ENCODE data around the gene SLC9A7.

SLC9A7 gene

GRCh38 chrX:46678232-46678631 is 80.7 kb downstream of the SLC9A7 start (continued):
- TF ChIP-seq ZNF561 (tag by site-specific recombination; IDR thresholded peaks at IDR 0.05; ENCODE audit: borderline replicate concordance) (no peak), ZNF184 (tag by site-specific recombination; IDR thresholded peaks at IDR 0.05) (no peak), KLF16 (tag by site-specific recombination; IDR thresholded peaks at IDR 0.05) (no peak), ZNF768 (tag by site-specific recombination; IDR thresholded peaks at IDR 0.05) (no peak), ZNF121 (tag by site-specific recombination; IDR thresholded peaks at IDR 0.05) (no peak), ZNF10 (tag by site-specific recombination; IDR thresholded peaks at IDR 0.05) (no peak), ZEB2 (tag by site-specific recombination; IDR thresholded peaks at IDR 0.05) (no peak), ZNF510 (tag by site-specific recombination; IDR thresholded peaks at IDR 0.05; ENCODE audit: insufficient replicate concordance) (peak; percentile 43), ZNF391 (tag by site-specific recombination; IDR thresholded peaks at IDR 0.05; ENCODE audit: borderline replicate concordance, low read depth) (no peak), ZSCAN23 (tag by site-specific recombination; IDR thresholded peaks at IDR 0.05) (no peak), ELK4 (IDR thresholded peaks at IDR 0.05; ENCODE audit: borderline replicate concordance, low read depth, low read length) (no peak), ZNF514 (tag by site-specific recombination; IDR thresholded peaks at IDR 0.05) (no peak), ZNF777 (tag by site-specific recombination; IDR thresholded peaks at IDR 0.05; ENCODE audit: borderline replicate concordance) (no peak), ZBTB21 (tag by site-specific recombination; IDR thresholded peaks at IDR 0.05) (no peak), WT1 (tag by site-specific recombination; IDR thresholded peaks at IDR 0.05) (no peak), ZFHX2 (tag by site-specific recombination; conservative IDR thresholded peaks at IDR 0.05) (no peak), ZNF398 (tag by site-specific recombination; IDR thresholded peaks at IDR 0.05) (no peak), ZBTB49 (tag by site-specific recombination; IDR thresholded peaks at IDR 0.05; ENCODE audit: low read depth) (no peak), ZNF155 (tag by site-specific recombination; IDR thresholded peaks at IDR 0.05) (no peak), YY2 (tag by site-specific recombination; IDR thresholded peaks at IDR 0.05) (no peak), FEZF1 (tag by site-specific recombination; IDR thresholded peaks at IDR 0.05) (no peak), PRDM2 (tag by site-specific recombination; IDR thresholded peaks at IDR 0.05; ENCODE audit: borderline replicate concordance) (no peak), ZNF311 (tag by site-specific recombination; IDR thresholded peaks at IDR 0.05; ENCODE audit: borderline replicate concordance) (no peak), ZNF624 (tag by site-specific recombination; IDR thresholded peaks at IDR 0.05) (no peak), ZNF664 (tag by site-specific recombination; IDR thresholded peaks at IDR 0.05) (0 out of 2 replicates have a peak, but pooled peaks have one; percentile 41), ZNF23 (tag by site-specific recombination; IDR thresholded peaks at IDR 0.05; ENCODE audit: borderline replicate concordance) (no peak), ZNF280C (tag by site-specific recombination; IDR thresholded peaks at IDR 0.05) (no peak), ZNF555 (tag by site-specific recombination; conservative IDR thresholded peaks at IDR 0.05) (peak; percentile 72), ZFP37 (tag by site-specific recombination; IDR thresholded peaks at IDR 0.05) (no peak)
